GM23248 (cell line): ENCODE data around the gene SETMAR.

Experiments used
- EZH2 ChIP-seq: fragments of 200-600 bp; sonication (generic); IDR thresholded peaks from 2 replicates; pipeline ENCODE4 v1.6.1; 2018; ENCODE audit warnings: antibody characterized with exemption, mild to moderate bottlenecking; ENCODE audit not compliant: insufficient read depth, poor library complexity, severe bottlenecking
- EZH2phosphoT487 ChIP-seq: fragments of 200-600 bp; sonication (generic); IDR thresholded peaks from 2 replicates; pipeline ENCODE4 v1.6.1; 2018; ENCODE audit warnings: antibody characterized with exemption, moderate library complexity, mild to moderate bottlenecking, low read depth; ENCODE audit not compliant: insufficient read depth

GRCh38 chr3:4261406-4261805 is 41.8 kb upstream of the SETMAR start:
- TF ChIP-seq EZH2phosphoT487 (no peak), EZH2 (no peak)
